ENCODE measurements around the gene CASP8. TPM values are rescaled to one million over a fixed set of nuclear protein-coding genes. Genes with fewer than 3 reads are reported as not detected.

CASP8 gene
- total and polyA plus RNA-seq, 9 of the 15 experiments (the other 6 are each of a cell fraction or from before 2014, with no cell fraction given): 10.2 to 31.4 (median 19.4) TPM

- FAIRE-seq (no peak), ATAC-seq (no peak), DNase-seq (ENCODE audit: extremely low read depth in 1 of 4, low spot score in 3 of 4) (no peak)
- no peak overlapping the region; the same call in 1 of the 2 replicates for H3K4me2 ChIP-seq (ENCODE audit: insufficient read depth, low read length)
- BruUV-seq (replicated peaks): no TSS peak
- peaks cover 7 to 10% of the 10 kb centered on the region in 2 experiments; a peak in 3 of 5 replicates for H3K4me1 ChIP-seq (replicated peaks in 1 of 2; ENCODE audit: control insufficient read depth in 2 of 2, insufficient read depth in 2 of 2, low read length in 2 of 2)
- H3K36me3 ChIP-seq (ENCODE audit: control insufficient read depth, insufficient read depth, low read length): no peaks in the 10 kb centered on the region
- in situ Hi-C loops (cut with MboI): loop anchor here (5.0 kb wide), 1 partner anchor 41 kb away; no protein-coding TSS in a partner anchor
- peaks cover 1% of the 10 kb centered on the region; the same call in 2 of the 3 replicates for H3K79me2 ChIP-seq (ENCODE audit: control insufficient read depth, insufficient read depth, low read length)
- ChIA-PET CTCF (ENCODE audit: low intra/inter-chr PET ratio) (interaction anchor here (1.4 kb wide), 1 partner anchor 46 kb away, joined by 4 read pairs; the partner anchor contains the start of gene CASP10), POLR2A (interaction anchor here (1.2 kb wide), 1 partner anchor 46 kb away, joined by 4 read pairs; the partner anchor contains the start of gene CASP10)
- intact Hi-C loops (cut with micrococcal nuclease): no loop called here
- H3K9me3 ChIP-seq (replicated peaks; ENCODE audit: control insufficient read depth, insufficient read depth, low read depth, low read length): no peaks in the 10 kb centered on the region
- TF ChIP-seq ADNP (tag; IDR thresholded peaks at IDR 0.05): peak; percentile 77
- peak in 1 of 2 experiments; percentile 53; a peak in 2 of 4 replicates for TF ChIP-seq KDM1A (IDR thresholded peaks at IDR 0.05)
- peak; percentile 80 for TF ChIP-seq BCOR (IDR thresholded peaks at IDR 0.05)
- peak; percentile 42 for TF ChIP-seq CHD4 (IDR thresholded peaks at IDR 0.05; ENCODE audit: insufficient read depth, insufficient replicate concordance, low read depth, low read length, poor library complexity, severe bottlenecking)
- TF ChIP-seq MTA2 (IDR thresholded peaks at IDR 0.05; ENCODE audit: low read depth): no peak
- no peak for TF ChIP-seq KLF6 (CRISPR knock-in tag; IDR thresholded peaks at IDR 0.05; ENCODE audit: borderline replicate concordance)
- TF ChIP-seq ZNF644 (tag; IDR thresholded peaks at IDR 0.05; ENCODE audit: low read depth): no peak
- peak; percentile 86 for TF ChIP-seq RBM25 (IDR thresholded peaks at IDR 0.05; ENCODE audit: low read depth, low read length, severe bottlenecking)
- no peak for TF ChIP-seq ZNF253 (CRISPR knock-in tag; conservative IDR thresholded peaks at IDR 0.05)
- no peak for TF ChIP-seq HOMEZ (CRISPR knock-in tag; IDR thresholded peaks at IDR 0.05)
- peak; percentile 36; the same call in 1 of the 2 replicates for TF ChIP-seq FOSL1 (tag; conservative IDR thresholded peaks at IDR 0.05)
- no peak for TF ChIP-seq TAF1 (IDR thresholded peaks at IDR 0.05; ENCODE audit: control insufficient read depth, extremely low read depth, insufficient read depth, low read length, severe bottlenecking)
- no peak overlapping the region for H3K27ac ChIP-seq (ENCODE audit: extremely low read depth, low read depth, low read length)
- no peaks in the 10 kb centered on the region for H3K9me1 ChIP-seq (ENCODE audit: control insufficient read depth, insufficient read depth, low read length)
- H3K4me3 ChIP-seq: no peak overlapping the region
- 57% methylated on average over 2 of the region's 3 CpGs for WGBS (ENCODE audit: insufficient coverage, low coverage, missing lambda C conversion rate)
- H4K20me1 ChIP-seq (replicated peaks; ENCODE audit: control insufficient read depth, insufficient read depth, low read length): no peaks in the 10 kb centered on the region
- no peaks in the 10 kb centered on the region for H3K27me3 ChIP-seq (ENCODE audit: control insufficient read depth in 2 of 2, insufficient read depth in 2 of 2, low read length in 2 of 2)
- H2AFZ ChIP-seq (ENCODE audit: low read depth, low read length): peak overlapping the region; percentile 64
- no peak overlapping the region for H3K9ac ChIP-seq (ENCODE audit: insufficient read depth in 1 of 2, low read depth in 2 of 2, low read length in 2 of 2)
Measured at GRCh38 chr2:201228271-201228911, 31.9 kb upstream of the CASP8 start.
